Measurements from ENCODE around the gene LHFPL3.
"Not testable (repeated sequence)": the region's sequence is repeated elsewhere in the genome, so short reads cannot be mapped to it uniquely, and the experiment has no call there.

LHFPL3 gene

DNA sequence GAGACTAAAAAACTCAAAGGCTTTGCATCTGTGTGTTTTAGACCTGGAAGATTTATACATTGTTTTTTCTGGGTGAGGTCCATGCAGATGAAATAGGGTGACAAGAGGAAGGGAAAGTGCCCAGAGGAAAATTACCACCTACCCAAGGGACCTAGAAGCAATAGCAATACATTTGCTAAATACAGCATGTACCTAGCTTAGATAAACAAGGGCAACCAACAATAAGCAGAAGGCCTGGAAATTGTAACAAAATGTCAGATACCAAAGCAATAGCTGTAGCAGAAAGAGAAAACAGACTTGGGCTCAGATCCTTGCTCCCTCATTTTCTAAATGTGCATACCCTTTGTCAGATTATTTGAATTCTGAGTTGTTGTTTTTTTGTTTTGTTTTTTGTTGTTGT lies 367.2 kb downstream of the LHFPL3 start:
- no peak overlapping the region for H3K4me3 ChIP-seq (replicated peaks; ENCODE audit: low read depth, low read length)
- no peak for DNase-seq (ENCODE audit: extremely low read depth, low read depth)
- TF ChIP-seq, protein P1, sequence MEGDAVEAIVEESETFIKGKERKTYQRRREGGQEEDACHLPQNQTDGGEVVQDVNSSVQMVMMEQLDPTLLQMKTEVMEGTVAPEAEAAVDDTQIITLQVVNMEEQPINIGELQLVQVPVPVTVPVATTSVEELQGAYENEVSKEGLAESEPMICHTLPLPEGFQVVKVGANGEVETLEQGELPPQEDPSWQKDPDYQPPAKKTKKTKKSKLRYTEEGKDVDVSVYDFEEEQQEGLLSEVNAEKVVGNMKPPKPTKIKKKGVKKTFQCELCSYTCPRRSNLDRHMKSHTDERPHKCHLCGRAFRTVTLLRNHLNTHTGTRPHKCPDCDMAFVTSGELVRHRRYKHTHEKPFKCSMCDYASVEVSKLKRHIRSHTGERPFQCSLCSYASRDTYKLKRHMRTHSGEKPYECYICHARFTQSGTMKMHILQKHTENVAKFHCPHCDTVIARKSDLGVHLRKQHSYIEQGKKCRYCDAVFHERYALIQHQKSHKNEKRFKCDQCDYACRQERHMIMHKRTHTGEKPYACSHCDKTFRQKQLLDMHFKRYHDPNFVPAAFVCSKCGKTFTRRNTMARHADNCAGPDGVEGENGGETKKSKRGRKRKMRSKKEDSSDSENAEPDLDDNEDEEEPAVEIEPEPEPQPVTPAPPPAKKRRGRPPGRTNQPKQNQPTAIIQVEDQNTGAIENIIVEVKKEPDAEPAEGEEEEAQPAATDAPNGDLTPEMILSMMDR (IDR thresholded peaks at IDR 0.05; ENCODE audit: low read depth, low read length, missing control alignments): no peak

DNA sequence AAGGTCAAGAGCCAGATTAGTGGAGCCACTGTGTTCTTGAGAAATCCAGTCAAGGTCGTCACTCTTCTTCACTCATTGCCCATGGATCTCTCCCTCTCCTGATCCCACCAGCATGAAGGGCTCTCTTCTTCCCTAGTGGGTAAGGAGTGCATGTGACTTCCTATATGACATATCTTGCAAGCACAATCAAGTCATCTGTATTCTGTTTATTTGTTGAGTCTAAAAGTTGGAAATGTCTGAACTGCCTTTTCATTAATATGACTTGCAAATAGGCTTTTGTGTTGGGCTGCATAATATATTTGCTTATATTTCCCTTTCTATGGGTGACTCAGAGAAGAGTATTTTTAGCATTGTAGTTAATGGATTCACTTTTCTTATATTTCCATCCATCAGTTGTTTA lies 371.9 kb downstream of the LHFPL3 start:
- no peak for DNase-seq (ENCODE audit: extremely low read depth, low read depth)
- TF ChIP-seq, protein P1 (IDR thresholded peaks at IDR 0.05; ENCODE audit: low read depth, low read length, missing control alignments): no peak
- no peak overlapping the region for H3K4me3 ChIP-seq (replicated peaks; ENCODE audit: low read depth, low read length)

- DNase-seq (ENCODE audit: extremely low read depth, low read depth); H3K4me3 ChIP-seq (replicated peaks; ENCODE audit: low read depth, low read length): not testable (repeated sequence)
These were observed 392.6 kb downstream of the LHFPL3 start for GRCh38 chr7:104721027-104721426.

- no peak overlapping the region for H3K4me3 ChIP-seq (replicated peaks; ENCODE audit: low read depth, low read length)
- TF ChIP-seq, protein P1 (IDR thresholded peaks at IDR 0.05; ENCODE audit: low read depth, low read length, missing control alignments): no peak
- no peak for DNase-seq (ENCODE audit: extremely low read depth, low read depth)
These were observed 394.6 kb downstream of the LHFPL3 start for GRCh38 chr7:104723001-104723400.

- TF ChIP-seq, protein P1 (IDR thresholded peaks at IDR 0.05; ENCODE audit: low read depth, low read length, missing control alignments): no peak
- no peak for DNase-seq (ENCODE audit: extremely low read depth, low read depth)
- H3K4me3 ChIP-seq (replicated peaks; ENCODE audit: low read depth, low read length): no peak overlapping the region
These were observed 430.1 kb downstream of the LHFPL3 start for GRCh38 chr7:104758504-104758903.

GRCh38 chr7:104761892-104762291 lies 433.5 kb downstream of the LHFPL3 start:
- TF ChIP-seq, protein P1 (IDR thresholded peaks at IDR 0.05; ENCODE audit: low read depth, low read length, missing control alignments): no peak
- no peak overlapping the region for H3K4me3 ChIP-seq (replicated peaks; ENCODE audit: low read depth, low read length)
- no peak for DNase-seq (ENCODE audit: extremely low read depth, low read depth)

DNA sequence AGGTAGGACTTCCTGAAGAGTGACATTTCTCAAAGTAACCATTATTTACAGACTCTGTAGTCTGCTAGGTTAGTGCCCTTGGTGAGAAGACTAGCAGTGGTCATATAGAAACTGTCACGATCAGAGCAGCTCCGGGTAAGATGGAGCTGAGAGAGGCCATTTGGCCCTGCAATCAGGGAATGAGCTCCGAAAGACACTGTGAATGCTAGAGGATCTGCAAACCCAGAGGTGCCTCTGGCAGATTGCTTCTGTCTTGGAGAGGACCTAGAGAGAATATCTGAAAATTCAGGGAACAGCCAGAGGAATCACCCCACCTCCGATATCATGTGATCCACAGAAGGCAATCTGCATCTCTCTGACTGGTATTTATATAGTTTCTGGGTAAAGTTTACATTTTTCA lies 438.7 kb downstream of the LHFPL3 start:
- DNase-seq (ENCODE audit: extremely low read depth, low read depth): no peak
- TF ChIP-seq, protein P1 (IDR thresholded peaks at IDR 0.05; ENCODE audit: low read depth, low read length, missing control alignments): no peak
- H3K4me3 ChIP-seq (replicated peaks; ENCODE audit: low read depth, low read length): no peak overlapping the region

Data from HFF-Myc (cell line).